ENCODE measurements around the gene CMTM6. TPM values are rescaled to one million over a fixed set of nuclear protein-coding genes. Genes with fewer than 3 reads are reported as not detected.
A peak's percentile ranks its signal among the peaks of the same experiment; 100 is the strongest.

CMTM6 gene
- total RNA-seq, 1 experiment from 2014 or later: 39.7 TPM

DNA sequence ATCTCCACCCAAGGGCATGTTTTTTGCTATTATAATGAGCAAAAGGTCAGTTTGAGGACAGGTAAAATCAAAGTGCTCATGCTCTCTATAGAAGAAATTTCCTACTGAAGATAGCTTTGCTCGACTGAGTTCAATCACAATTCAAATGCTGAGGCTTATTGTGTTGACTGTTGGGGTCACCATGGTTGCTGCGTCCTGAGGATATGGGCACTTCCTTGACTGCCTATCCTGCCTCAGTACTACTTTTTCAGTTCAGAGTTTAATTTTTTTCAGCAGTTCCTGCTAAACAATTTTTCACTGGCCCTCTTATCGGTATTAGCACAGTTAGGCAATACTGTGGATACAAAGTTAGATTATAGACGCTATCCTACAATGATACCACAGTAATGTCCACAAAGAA is 3.8 kb upstream of the CMTM6 start:
- H3K27me3 ChIP-seq (replicated peaks; ENCODE audit: control insufficient read depth, insufficient read depth, low read length): no peaks in the 10 kb centered on the region
- no peak for DNase-seq
- H3K4me1 ChIP-seq: no peaks in the 10 kb centered on the region
- Mint-ChIP-seq H3K9me3 (ENCODE audit: unreplicated experiment) (no peaks in the 10 kb centered on the region), H3K36me3 (ENCODE audit: insufficient read depth, unreplicated experiment) (no peaks in the 10 kb centered on the region), H3K27me3 (ENCODE audit: insufficient read depth, unreplicated experiment) (no peaks in the 10 kb centered on the region), H3K27ac (ENCODE audit: unreplicated experiment) (no peak overlapping the region), H3K4me1 (ENCODE audit: low read depth, unreplicated experiment) (no peaks in the 10 kb centered on the region), H3K4me3 (ENCODE audit: unreplicated experiment) (no peak overlapping the region)
- no peak overlapping the region for H3K4me3 ChIP-seq (ENCODE audit: low read depth, low read length)
- TF ChIP-seq, protein P1, sequence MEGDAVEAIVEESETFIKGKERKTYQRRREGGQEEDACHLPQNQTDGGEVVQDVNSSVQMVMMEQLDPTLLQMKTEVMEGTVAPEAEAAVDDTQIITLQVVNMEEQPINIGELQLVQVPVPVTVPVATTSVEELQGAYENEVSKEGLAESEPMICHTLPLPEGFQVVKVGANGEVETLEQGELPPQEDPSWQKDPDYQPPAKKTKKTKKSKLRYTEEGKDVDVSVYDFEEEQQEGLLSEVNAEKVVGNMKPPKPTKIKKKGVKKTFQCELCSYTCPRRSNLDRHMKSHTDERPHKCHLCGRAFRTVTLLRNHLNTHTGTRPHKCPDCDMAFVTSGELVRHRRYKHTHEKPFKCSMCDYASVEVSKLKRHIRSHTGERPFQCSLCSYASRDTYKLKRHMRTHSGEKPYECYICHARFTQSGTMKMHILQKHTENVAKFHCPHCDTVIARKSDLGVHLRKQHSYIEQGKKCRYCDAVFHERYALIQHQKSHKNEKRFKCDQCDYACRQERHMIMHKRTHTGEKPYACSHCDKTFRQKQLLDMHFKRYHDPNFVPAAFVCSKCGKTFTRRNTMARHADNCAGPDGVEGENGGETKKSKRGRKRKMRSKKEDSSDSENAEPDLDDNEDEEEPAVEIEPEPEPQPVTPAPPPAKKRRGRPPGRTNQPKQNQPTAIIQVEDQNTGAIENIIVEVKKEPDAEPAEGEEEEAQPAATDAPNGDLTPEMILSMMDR (IDR thresholded peaks at IDR 0.05; ENCODE audit: insufficient read depth in 1 of 2, low read depth in 1 of 2, low read length in 1 of 2, severe bottlenecking in 1 of 2, unreplicated experiment in 1 of 2): no peak
- no peaks in the 10 kb centered on the region for H3K9me3 ChIP-seq
- ChIA-PET CTCF (no interaction called here), POLR2A (no interaction called here)
- BruUV-seq (replicated peaks): no TSS peak
- H3K36me3 ChIP-seq (ENCODE audit: control insufficient read depth, insufficient read depth, low read length): no peaks in the 10 kb centered on the region
- intact Hi-C loops (cut with micrococcal nuclease; ENCODE audit: unreplicated experiment): no loop called here

GRCh38 chr3:32502946-32503286 is 264 bp upstream of the CMTM6 start:
- H3K36me3 Mint-ChIP-seq (ENCODE audit: insufficient read depth, unreplicated experiment): no peaks in the 10 kb centered on the region
- intact Hi-C loops (cut with micrococcal nuclease; ENCODE audit: unreplicated experiment): no loop called here

GRCh38 chr3:32501783-32502117 is 902 bp downstream of the CMTM6 start:
- BruUV-seq (replicated peaks): no TSS peak
- Histone ChIP-seq H3K4me1 (peaks cover 28% of the 10 kb centered on the region), H3K27me3 (replicated peaks; ENCODE audit: control insufficient read depth, insufficient read depth, low read length) (no peaks in the 10 kb centered on the region), H3K9me3 (no peaks in the 10 kb centered on the region), H3K4me3 (ENCODE audit: low read depth, low read length) (peak overlapping the region; percentile 67), H3K36me3 (ENCODE audit: control insufficient read depth, insufficient read depth, low read length) (no peaks in the 10 kb centered on the region)
- Mint-ChIP-seq H3K27ac (ENCODE audit: unreplicated experiment) (peak overlapping the region; percentile 2), H3K27me3 (ENCODE audit: insufficient read depth, unreplicated experiment) (no peaks in the 10 kb centered on the region), H3K4me3 (ENCODE audit: unreplicated experiment) (peak overlapping the region; percentile 98), H3K9me3 (ENCODE audit: unreplicated experiment) (no peaks in the 10 kb centered on the region), H3K4me1 (ENCODE audit: low read depth, unreplicated experiment) (peaks cover 9% of the 10 kb centered on the region), H3K36me3 (ENCODE audit: insufficient read depth, unreplicated experiment) (peaks cover 3% of the 10 kb centered on the region)
- TF ChIP-seq, protein P1 (IDR thresholded peaks at IDR 0.05; ENCODE audit: insufficient read depth in 1 of 2, low read depth in 1 of 2, low read length in 1 of 2, severe bottlenecking in 1 of 2, unreplicated experiment in 1 of 2): no peak
- POLR2A ChIA-PET: no interaction called here
- no peak for DNase-seq
- CTCF ChIA-PET: no interaction called here
- intact Hi-C loops (cut with micrococcal nuclease; ENCODE audit: unreplicated experiment): no loop called here

More at GRCh38 chr3:32502946-32503286, 264 bp upstream of the CMTM6 start:
- BruUV-seq (replicated peaks): no TSS peak
- ChIA-PET POLR2A (interaction anchor here (0.5 to 0.6 kb wide), 2 partner anchors 23 to 465 kb away, joined by 3 read pairs; no protein-coding TSS in a partner anchor), CTCF (no interaction called here)
- Histone ChIP-seq H3K36me3 (ENCODE audit: control insufficient read depth, insufficient read depth, low read length) (no peaks in the 10 kb centered on the region), H3K4me3 (ENCODE audit: low read depth, low read length) (peak overlapping the region; percentile 67), H3K4me1 (peaks cover 24% of the 10 kb centered on the region), H3K27me3 (replicated peaks; ENCODE audit: control insufficient read depth, insufficient read depth, low read length) (no peaks in the 10 kb centered on the region), H3K9me3 (no peaks in the 10 kb centered on the region)
- DNase-seq: no peak
- TF ChIP-seq, protein P1 (IDR thresholded peaks at IDR 0.05; ENCODE audit: insufficient read depth in 1 of 2, low read depth in 1 of 2, low read length in 1 of 2, severe bottlenecking in 1 of 2, unreplicated experiment in 1 of 2): no peak
- Mint-ChIP-seq H3K4me3 (ENCODE audit: unreplicated experiment) (peak overlapping the region; percentile 98), H3K27me3 (ENCODE audit: insufficient read depth, unreplicated experiment) (no peaks in the 10 kb centered on the region), H3K9me3 (ENCODE audit: unreplicated experiment) (no peaks in the 10 kb centered on the region), H3K4me1 (ENCODE audit: low read depth, unreplicated experiment) (peaks cover 6% of the 10 kb centered on the region), H3K27ac (ENCODE audit: unreplicated experiment) (peak overlapping the region; percentile 2)
